Measurements from ENCODE around the gene PPP6R3.

GRCh38 chr11:68582416-68583040 is 122.0 kb downstream of the PPP6R3 start:
- no peak for TF ChIP-seq CTCF (conservative IDR thresholded peaks at IDR 0.05; ENCODE audit: low read depth, low read length)
- TF ChIP-seq EZH2 (IDR thresholded peaks at IDR 0.05; ENCODE audit: low read length, unreplicated experiment) = no peak
- no peak for TF ChIP-seq EZH2phosphoT487 (IDR thresholded peaks at IDR 0.05; ENCODE audit: borderline replicate concordance, low read length)

Data from PC-3 (cell line).